HG02973 (cell line): ENCODE measurements around the gene RAD23B.

Experiments used
- ATAC-seq: cut with Tn5 transposase; IDR thresholded peaks from one replicate; pipeline ENCODE4 v1.9.1; 2021; ENCODE audit warnings: moderate library complexity; ENCODE audit not compliant: unreplicated experiment

The RAD23B gene

GRCh38 chr9:107373809-107374208 is 90.7 kb downstream of the RAD23B start:
- no peak for ATAC-seq

GRCh38 chr9:107375001-107375400 is 91.9 kb downstream of the RAD23B start:
- no peak for ATAC-seq

GRCh38 chr9:107375651-107376369 is 92.7 kb downstream of the RAD23B start:
- no peak for ATAC-seq

- ATAC-seq = no peak
Observed at GRCh38 chr9:107378006-107378405, 94.9 kb downstream of the RAD23B start.
